HEK293 (cell line): ENCODE results near the gene TFPT.

Source experiments
- CTCF ChIA-PET: fragments of 350-600 bp; formaldehyde crosslinking; extraction: SDS; loops from one replicate; lab custom pipeline; 2021; ENCODE audit warnings: antibody characterized with exemption; lab: Yijun Ruan, JAX
- POLR2A ChIA-PET: fragments of 300-600 bp; formaldehyde crosslinking; extraction: SDS; loops from one replicate; lab custom pipeline; 2020; ENCODE audit warnings: antibody characterized with exemption, inconsistent platforms; lab: Yijun Ruan, JAX
- H3K27ac ChIP-seq: fragments of 200-500 bp; sonication (Bioruptor generic); 2 replicates; pipeline ENCODE4 v1.5.1; 2014; ENCODE audit warnings: low read depth, low read length, control low read depth, inconsistent platforms; ENCODE audit errors: extremely low read depth
- H3K36me3 ChIP-seq, 2 experiments: fragments of 200-500 bp in 1 of 2; sonication (Bioruptor generic) in 1 of 2; 1 replicate in 1 of 2; 2 replicates in 1 of 2; pipeline ENCODE4 v1.5.1; 2014 to 2017; ENCODE audit warnings: inconsistent platforms in 2 of 2, low read length in 2 of 2; ENCODE audit not compliant: control insufficient read depth in 2 of 2, insufficient read depth in 1 of 2
- H3K4me1 ChIP-seq: fragments of 200-500 bp; sonication (Bioruptor generic); 2 replicates; pipeline ENCODE4 v1.5.1; 2014; ENCODE audit warnings: mild to moderate bottlenecking, low read length, inconsistent platforms; ENCODE audit not compliant: control insufficient read depth, insufficient read depth
- H3K4me3 ChIP-seq: 2 replicates; pipeline ENCODE4 v1.5.1; 2011; ENCODE audit warnings: low read depth, mild to moderate bottlenecking, control low read depth, low read length, moderate library complexity
- H3K9me3 ChIP-seq: fragments of 200-500 bp; sonication (Bioruptor generic); 2 replicates; pipeline ENCODE4 v1.5.1; 2014; ENCODE audit warnings: low read depth, low read length, inconsistent platforms; ENCODE audit not compliant: control insufficient read depth, insufficient read depth
- OSR2 ChIP-seq: fragments of 450-650 bp; formaldehyde crosslinking; IDR thresholded peaks from 2 replicates; pipeline ENCODE4 v1.5.1; 2016; ENCODE audit warnings: missing biosample characterization, missing genetic modification characterization
- SP7 ChIP-seq: fragments of 450-650 bp; formaldehyde crosslinking; IDR thresholded peaks from 2 replicates; pipeline ENCODE4 v1.5.1; 2016; ENCODE audit warnings: missing biosample characterization, missing genetic modification characterization
- ZBTB48 ChIP-seq: fragments of 450-650 bp; formaldehyde crosslinking; IDR thresholded peaks from 2 replicates; pipeline ENCODE4 v1.5.1; 2016; ENCODE audit warnings: missing biosample characterization, missing genetic modification characterization
- ZNF19 ChIP-seq: fragments of 450-650 bp; formaldehyde crosslinking; IDR thresholded peaks from 2 replicates; pipeline ENCODE4; 2016; ENCODE audit warnings: missing biosample characterization, missing genetic modification characterization, low read depth
- ZNF239 ChIP-seq: fragments of 450-650 bp; formaldehyde crosslinking; IDR thresholded peaks from 2 replicates; pipeline ENCODE4 v1.5.1; 2016; ENCODE audit warnings: missing biosample characterization, missing genetic modification characterization
- ZNF292 ChIP-seq: fragments of 450-650 bp; formaldehyde crosslinking; IDR thresholded peaks from 2 replicates; pipeline ENCODE4 v1.5.1; 2016; ENCODE audit warnings: low read depth, missing biosample characterization, missing genetic modification characterization, borderline replicate concordance
- ZNF423 ChIP-seq: fragments of 450-650 bp; formaldehyde crosslinking; IDR thresholded peaks from 2 replicates; pipeline ENCODE4 v1.5.1; 2016; ENCODE audit warnings: missing biosample characterization, missing genetic modification characterization
- ZNF473 ChIP-seq: fragments of 450-650 bp; formaldehyde crosslinking; IDR thresholded peaks from 2 replicates; pipeline ENCODE4 v1.5.1; 2017; ENCODE audit warnings: missing biosample characterization, missing genetic modification characterization
- ZNF560 ChIP-seq: fragments of 450-650 bp; formaldehyde crosslinking; IDR thresholded peaks from 2 replicates; pipeline ENCODE4 v1.5.1; 2017; ENCODE audit warnings: missing biosample characterization, missing genetic modification characterization, borderline replicate concordance
- ZNF561 ChIP-seq: fragments of 450-650 bp; IDR thresholded peaks from 2 replicates; pipeline ENCODE4 v1.5.1; 2018; ENCODE audit warnings: missing biosample characterization, missing genetic modification characterization, borderline replicate concordance
- ZNF610 ChIP-seq: fragments of 450-650 bp; formaldehyde crosslinking; IDR thresholded peaks from 2 replicates; pipeline ENCODE4 v1.5.1; 2016; ENCODE audit warnings: missing biosample characterization, missing genetic modification characterization, borderline replicate concordance
- ZNF621 ChIP-seq: fragments of 450-650 bp; formaldehyde crosslinking; IDR thresholded peaks from 2 replicates; pipeline ENCODE4 v1.5.1; 2017; ENCODE audit warnings: missing biosample characterization, missing genetic modification characterization
- ZNF701 ChIP-seq: fragments of 450-650 bp; formaldehyde crosslinking; IDR thresholded peaks from 2 replicates; pipeline ENCODE4 v1.5.1; 2016; ENCODE audit warnings: missing biosample characterization, missing genetic modification characterization
- TF ChIP-seq, protein P1 (sequence below): fragments of 450-650 bp; formaldehyde crosslinking; IDR thresholded peaks from 2 replicates; pipeline ENCODE4 v1.5.1; 2017; ENCODE audit warnings: missing biosample characterization, missing genetic modification characterization
- TF ChIP-seq, protein P2 (sequence below): fragments of 450-650 bp; formaldehyde crosslinking; conservative IDR thresholded peaks from 2 replicates; pipeline ENCODE4 v1.5.1; 2016; ENCODE audit warnings: low read depth, missing biosample characterization, missing genetic modification characterization
- TF ChIP-seq, protein P3 (sequence below): fragments of 450-650 bp; formaldehyde crosslinking; conservative IDR thresholded peaks from 2 replicates; pipeline ENCODE4 v1.5.1; 2016; ENCODE audit warnings: low read depth, missing biosample characterization, missing genetic modification characterization
- TF ChIP-seq, protein P4 (sequence below): fragments of 450-650 bp; formaldehyde crosslinking; IDR thresholded peaks from 2 replicates; pipeline ENCODE4 v1.5.1; 2016; ENCODE audit warnings: missing biosample characterization, missing genetic modification characterization
- TF ChIP-seq, protein P5 (sequence below): fragments of 450-650 bp; formaldehyde crosslinking; IDR thresholded peaks from 2 replicates; pipeline ENCODE4 v1.5.1; 2016; ENCODE audit warnings: missing biosample characterization, missing genetic modification characterization
- TF ChIP-seq, protein P6 (sequence below): fragments of 450-650 bp; formaldehyde crosslinking; IDR thresholded peaks from 2 replicates; pipeline ENCODE4 v1.5.1; 2016; ENCODE audit warnings: missing biosample characterization, missing genetic modification characterization

Gene TFPT

DNA sequence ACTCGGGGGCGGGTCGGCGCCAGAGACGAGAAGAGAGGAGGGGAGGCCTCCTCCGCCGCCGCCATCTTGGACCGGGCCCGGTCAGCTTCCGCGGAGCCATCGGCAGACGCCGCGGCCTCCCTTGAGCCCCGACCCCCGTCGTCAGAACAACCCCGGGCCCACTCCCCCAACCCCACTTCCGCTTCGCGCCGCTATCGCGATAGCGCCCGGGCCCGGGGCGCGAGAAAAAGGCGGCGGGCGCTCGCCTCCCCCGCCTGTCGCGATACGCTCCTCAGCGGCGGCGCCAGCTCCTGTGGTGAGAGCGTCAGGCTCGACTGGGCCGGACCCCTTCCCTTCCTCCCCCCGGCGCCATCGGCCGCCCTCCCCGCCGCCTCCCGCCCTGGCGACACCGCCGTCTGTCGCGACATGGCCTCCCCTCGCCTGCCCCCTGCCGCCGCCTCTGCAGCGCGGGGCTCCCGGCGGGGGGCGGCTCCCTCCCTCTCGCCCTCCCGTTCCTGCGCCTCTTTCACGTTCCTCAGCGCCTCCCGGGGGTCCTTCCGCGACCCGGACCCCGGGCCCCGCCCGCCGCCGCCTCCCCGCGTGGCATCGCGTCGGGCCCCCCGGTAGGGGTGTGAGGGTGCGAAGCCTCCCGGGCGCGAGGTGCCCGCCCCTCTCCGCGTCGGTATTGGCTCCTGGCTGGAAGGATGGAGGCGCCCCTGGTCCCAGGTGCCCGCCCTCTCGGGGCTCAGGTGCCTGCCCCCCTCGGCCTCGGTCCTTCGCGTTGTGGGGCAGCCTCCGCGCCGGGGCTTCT lies 22.4 kb upstream of the TFPT start, which contains the start of gene CNOT3:
TSS of gene CNOT3 (plus strand) at position 64 of the 790 bp plus-strand sequence. CDS start 5,217 bp downstream, outside the sequence.
- Histone ChIP-seq H3K4me1 (peaks cover 13% of the 10 kb centered on the region), H3K27ac (peak within 1 kb of the TSS; percentile 88), H3K36me3 (peaks cover 8 to 44% of the 10 kb centered on the region in 2 experiments), H3K4me3 (peak within 1 kb of the TSS; percentile 94), H3K9me3 (peaks cover 2% of the 10 kb centered on the region)
- ChIA-PET CTCF (interaction anchor here (0.8 to 1.7 kb wide), 5 partner anchors 20 to 94 kb away, joined by 4 to 6 read pairs (median 5); partner anchors contain the start of gene LENG1), POLR2A (interaction anchor here (0.6 to 5.5 kb wide), 30 partner anchors 8 to 1588 kb away, joined by 3 to 116 read pairs (median 6); partner anchors contain the start of genes LENG1, LENG8, LENG9 and MBOAT7)
- TF ChIP-seq, protein P1, sequence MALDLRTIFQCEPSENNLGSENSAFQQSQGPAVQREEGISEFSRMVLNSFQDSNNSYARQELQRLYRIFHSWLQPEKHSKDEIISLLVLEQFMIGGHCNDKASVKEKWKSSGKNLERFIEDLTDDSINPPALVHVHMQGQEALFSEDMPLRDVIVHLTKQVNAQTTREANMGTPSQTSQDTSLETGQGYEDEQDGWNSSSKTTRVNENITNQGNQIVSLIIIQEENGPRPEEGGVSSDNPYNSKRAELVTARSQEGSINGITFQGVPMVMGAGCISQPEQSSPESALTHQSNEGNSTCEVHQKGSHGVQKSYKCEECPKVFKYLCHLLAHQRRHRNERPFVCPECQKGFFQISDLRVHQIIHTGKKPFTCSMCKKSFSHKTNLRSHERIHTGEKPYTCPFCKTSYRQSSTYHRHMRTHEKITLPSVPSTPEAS (tag by site-specific recombination): no peak
- TF ChIP-seq, protein P2, sequence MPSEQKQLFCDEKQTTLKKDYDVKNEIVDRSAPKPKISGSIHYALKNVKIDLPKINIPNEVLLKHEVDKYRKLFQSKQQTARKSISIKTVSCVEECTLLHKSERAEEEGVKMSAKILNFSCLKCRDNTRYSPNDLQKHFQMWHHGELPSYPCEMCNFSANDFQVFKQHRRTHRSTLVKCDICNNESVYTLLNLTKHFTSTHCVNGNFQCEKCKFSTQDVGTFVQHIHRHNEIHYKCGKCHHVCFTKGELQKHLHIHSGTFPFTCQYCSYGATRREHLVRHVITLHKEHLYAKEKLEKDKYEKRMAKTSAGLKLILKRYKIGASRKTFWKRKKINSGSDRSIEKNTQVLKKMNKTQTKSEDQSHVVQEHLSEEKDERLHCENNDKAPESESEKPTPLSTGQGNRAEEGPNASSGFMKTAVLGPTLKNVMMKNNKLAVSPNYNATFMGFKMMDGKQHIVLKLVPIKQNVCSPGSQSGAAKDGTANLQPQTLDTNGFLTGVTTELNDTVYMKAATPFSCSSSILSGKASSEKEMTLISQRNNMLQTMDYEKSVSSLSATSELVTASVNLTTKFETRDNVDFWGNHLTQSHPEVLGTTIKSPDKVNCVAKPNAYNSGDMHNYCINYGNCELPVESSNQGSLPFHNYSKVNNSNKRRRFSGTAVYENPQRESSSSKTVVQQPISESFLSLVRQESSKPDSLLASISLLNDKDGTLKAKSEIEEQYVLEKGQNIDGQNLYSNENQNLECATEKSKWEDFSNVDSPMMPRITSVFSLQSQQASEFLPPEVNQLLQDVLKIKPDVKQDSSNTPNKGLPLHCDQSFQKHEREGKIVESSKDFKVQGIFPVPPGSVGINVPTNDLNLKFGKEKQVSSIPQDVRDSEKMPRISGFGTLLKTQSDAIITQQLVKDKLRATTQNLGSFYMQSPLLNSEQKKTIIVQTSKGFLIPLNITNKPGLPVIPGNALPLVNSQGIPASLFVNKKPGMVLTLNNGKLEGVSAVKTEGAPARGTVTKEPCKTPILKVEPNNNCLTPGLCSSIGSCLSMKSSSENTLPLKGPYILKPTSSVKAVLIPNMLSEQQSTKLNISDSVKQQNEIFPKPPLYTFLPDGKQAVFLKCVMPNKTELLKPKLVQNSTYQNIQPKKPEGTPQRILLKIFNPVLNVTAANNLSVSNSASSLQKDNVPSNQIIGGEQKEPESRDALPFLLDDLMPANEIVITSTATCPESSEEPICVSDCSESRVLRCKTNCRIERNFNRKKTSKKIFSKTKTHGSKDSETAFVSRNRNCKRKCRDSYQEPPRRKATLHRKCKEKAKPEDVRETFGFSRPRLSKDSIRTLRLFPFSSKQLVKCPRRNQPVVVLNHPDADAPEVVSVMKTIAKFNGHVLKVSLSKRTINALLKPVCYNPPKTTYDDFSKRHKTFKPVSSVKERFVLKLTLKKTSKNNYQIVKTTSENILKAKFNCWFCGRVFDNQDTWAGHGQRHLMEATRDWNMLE (tag by site-specific recombination): no peak
- TF ChIP-seq SP7 (tag by site-specific recombination) (peak; percentile 51), ZNF239 (no peak), OSR2 (tag by site-specific recombination) (no peak), ZNF292 (tag by site-specific recombination) (no peak), ZNF701 (tag by site-specific recombination) (no peak), ZBTB48 (tag by site-specific recombination) (no peak), ZNF19 (tag by site-specific recombination) (no peak), ZNF560 (tag by site-specific recombination) (no peak), ZNF621 (tag by site-specific recombination) (no peak), ZNF610 (tag by site-specific recombination) (0 out of 2 replicates have a peak, but pooled peaks have one; percentile 18), ZNF561 (no peak), ZNF473 (tag by site-specific recombination) (no peak), ZNF423 (no peak)
- TF ChIP-seq, protein P3, sequence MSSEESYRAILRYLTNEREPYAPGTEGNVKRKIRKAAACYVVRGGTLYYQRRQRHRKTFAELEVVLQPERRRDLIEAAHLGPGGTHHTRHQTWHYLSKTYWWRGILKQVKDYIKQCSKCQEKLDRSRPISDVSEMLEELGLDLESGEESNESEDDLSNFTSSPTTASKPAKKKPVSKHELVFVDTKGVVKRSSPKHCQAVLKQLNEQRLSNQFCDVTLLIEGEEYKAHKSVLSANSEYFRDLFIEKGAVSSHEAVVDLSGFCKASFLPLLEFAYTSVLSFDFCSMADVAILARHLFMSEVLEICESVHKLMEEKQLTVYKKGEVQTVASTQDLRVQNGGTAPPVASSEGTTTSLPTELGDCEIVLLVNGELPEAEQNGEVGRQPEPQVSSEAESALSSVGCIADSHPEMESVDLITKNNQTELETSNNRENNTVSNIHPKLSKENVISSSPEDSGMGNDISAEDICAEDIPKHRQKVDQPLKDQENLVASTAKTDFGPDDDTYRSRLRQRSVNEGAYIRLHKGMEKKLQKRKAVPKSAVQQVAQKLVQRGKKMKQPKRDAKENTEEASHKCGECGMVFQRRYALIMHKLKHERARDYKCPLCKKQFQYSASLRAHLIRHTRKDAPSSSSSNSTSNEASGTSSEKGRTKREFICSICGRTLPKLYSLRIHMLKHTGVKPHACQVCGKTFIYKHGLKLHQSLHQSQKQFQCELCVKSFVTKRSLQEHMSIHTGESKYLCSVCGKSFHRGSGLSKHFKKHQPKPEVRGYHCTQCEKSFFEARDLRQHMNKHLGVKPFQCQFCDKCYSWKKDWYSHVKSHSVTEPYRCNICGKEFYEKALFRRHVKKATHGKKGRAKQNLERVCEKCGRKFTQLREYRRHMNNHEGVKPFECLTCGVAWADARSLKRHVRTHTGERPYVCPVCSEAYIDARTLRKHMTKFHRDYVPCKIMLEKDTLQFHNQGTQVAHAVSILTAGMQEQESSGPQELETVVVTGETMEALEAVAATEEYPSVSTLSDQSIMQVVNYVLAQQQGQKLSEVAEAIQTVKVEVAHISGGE: no peak
- TF ChIP-seq, protein P4, sequence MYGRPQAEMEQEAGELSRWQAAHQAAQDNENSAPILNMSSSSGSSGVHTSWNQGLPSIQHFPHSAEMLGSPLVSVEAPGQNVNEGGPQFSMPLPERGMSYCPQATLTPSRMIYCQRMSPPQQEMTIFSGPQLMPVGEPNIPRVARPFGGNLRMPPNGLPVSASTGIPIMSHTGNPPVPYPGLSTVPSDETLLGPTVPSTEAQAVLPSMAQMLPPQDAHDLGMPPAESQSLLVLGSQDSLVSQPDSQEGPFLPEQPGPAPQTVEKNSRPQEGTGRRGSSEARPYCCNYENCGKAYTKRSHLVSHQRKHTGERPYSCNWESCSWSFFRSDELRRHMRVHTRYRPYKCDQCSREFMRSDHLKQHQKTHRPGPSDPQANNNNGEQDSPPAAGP (tag by site-specific recombination): peak; percentile 49; the same call in 1 of the 2 replicates
- TF ChIP-seq, protein P5, sequence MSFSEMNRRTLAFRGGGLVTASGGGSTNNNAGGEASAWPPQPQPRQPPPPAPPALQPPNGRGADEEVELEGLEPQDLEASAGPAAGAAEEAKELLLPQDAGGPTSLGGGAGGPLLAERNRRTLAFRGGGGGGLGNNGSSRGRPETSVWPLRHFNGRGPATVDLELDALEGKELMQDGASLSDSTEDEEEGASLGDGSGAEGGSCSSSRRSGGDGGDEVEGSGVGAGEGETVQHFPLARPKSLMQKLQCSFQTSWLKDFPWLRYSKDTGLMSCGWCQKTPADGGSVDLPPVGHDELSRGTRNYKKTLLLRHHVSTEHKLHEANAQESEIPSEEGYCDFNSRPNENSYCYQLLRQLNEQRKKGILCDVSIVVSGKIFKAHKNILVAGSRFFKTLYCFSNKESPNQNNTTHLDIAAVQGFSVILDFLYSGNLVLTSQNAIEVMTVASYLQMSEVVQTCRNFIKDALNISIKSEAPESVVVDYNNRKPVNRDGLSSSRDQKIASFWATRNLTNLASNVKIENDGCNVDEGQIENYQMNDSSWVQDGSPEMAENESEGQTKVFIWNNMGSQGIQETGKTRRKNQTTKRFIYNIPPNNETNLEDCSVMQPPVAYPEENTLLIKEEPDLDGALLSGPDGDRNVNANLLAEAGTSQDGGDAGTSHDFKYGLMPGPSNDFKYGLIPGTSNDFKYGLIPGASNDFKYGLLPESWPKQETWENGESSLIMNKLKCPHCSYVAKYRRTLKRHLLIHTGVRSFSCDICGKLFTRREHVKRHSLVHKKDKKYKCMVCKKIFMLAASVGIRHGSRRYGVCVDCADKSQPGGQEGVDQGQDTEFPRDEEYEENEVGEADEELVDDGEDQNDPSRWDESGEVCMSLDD (tag by site-specific recombination): 0 out of 2 replicates have a peak, but pooled peaks have one; percentile 15
- TF ChIP-seq, protein P6, sequence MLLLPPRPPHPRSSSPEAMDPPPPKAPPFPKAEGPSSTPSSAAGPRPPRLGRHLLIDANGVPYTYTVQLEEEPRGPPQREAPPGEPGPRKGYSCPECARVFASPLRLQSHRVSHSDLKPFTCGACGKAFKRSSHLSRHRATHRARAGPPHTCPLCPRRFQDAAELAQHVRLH: no peak
